Thoracic aorta (tissue), 2 donors: ENCODE measurements around the gene CS. TPM values are rescaled to one million over a fixed set of nuclear protein-coding genes. Genes with fewer than 3 reads are reported as not detected.
"Not testable (repeated sequence)": the region's sequence is repeated elsewhere in the genome, so short reads cannot be mapped to it uniquely, and the experiment has no call there.

Experiments
- ATAC-seq: fragments of 150-250 bp; one replicate; pipeline ENCODE4 v1.8.0; 2017; ENCODE audit warnings: low read depth; ENCODE audit not compliant: insufficient number of reproducible peaks, low FRiP score
- DNase-seq: peaks from one replicate; pipeline ENCODE4 v3.0.0-alpha.2; 2020; ENCODE audit warnings: low spot score
- H3K27ac ChIP-seq, 2 donors: fragments of 200-600 bp; sonication (generic); 1 replicate in 1 of 2; 2 replicates in 1 of 2; pipeline ENCODE4 v1.5.1; 2016; ENCODE audit warnings: mild to moderate bottlenecking in 2 of 2, moderate library complexity in 2 of 2
- H3K27me3 ChIP-seq: fragments of 200-600 bp; sonication (generic); replicated peaks from 2 replicates; pipeline ENCODE4 v1.6.0; 2016; ENCODE audit warnings: mild to moderate bottlenecking; ENCODE audit not compliant: insufficient read depth
- H3K36me3 ChIP-seq: fragments of 200-600 bp; sonication (generic); one replicate; pipeline ENCODE4 v1.5.1; 2016
- H3K4me1 ChIP-seq, 2 donors: fragments of 200-600 bp; sonication (generic); 1 replicate in 1 of 2; 2 replicates in 1 of 2; pipeline versions ENCODE4 v1.5.1 to v1.6.0; 2016; ENCODE audit warnings: low read depth in 2 of 2, mild to moderate bottlenecking in 1 of 2; ENCODE audit not compliant: control insufficient read depth in 1 of 2
- H3K4me3 ChIP-seq: fragments of 200-600 bp; sonication (generic); 2 replicates; pipeline ENCODE4 v1.5.1; 2016; ENCODE audit warnings: mild to moderate bottlenecking
- H3K9me3 ChIP-seq: fragments of 200-600 bp; sonication (generic); 2 replicates; pipeline ENCODE4 v1.5.1; 2016
- total RNA-seq, 2 donors: library from RNA; depleted of rRNA; stranded (reverse); fragments of >200 nt; gene quantifications; one replicate each; pipeline versions ENCODE4 v1.1.0 to v1.2.3, GENCODE V29; 2016
- TF ChIP-seq, protein P1 (sequence below): fragments of 200-600 bp; sonication (generic); IDR thresholded peaks from one replicate; pipeline ENCODE4 v1.5.1; 2019; ENCODE audit warnings: antibody characterized with exemption

CS gene
- 100 to 1,000 TPM; 120 to 143 TPM for total RNA-seq

DNA sequence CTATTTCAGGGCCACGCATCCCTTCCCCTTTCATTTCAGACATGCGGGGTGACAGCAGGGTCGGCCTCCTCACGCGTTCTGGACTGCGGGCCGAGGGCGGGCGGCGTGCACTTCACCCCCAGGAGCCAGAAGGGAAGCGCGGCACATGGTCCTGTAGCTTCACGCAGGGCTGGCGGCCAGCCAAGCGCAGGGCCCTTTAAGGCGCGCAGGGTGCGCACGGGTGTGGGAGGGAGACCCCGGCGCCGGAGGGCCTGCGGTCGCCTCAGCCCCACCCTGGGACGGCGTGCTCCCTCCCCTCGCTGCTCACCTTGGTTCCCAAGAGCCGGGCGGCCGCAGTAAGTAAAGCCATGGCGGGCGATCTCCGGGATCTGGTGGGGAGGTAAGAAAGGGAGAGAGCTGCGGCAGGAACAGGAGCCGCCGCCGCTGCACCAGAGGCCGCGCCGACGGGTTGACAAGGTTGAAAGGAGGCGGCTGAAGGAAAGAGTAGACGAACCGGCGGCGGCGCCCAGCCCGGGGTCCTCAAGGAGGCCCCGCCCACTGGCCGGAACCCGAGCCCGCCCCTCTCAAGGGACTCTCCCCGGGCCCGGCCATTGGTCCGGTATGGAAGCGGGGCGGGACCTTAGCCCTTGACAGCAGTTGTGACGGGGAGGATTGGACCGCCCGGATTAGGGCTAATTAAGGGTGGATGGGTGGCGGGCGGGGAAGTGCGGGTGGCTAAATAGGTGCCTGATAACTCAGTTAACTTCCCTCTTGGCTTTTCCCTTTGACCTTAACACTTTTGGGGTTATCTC is at the start of gene CS:
CS (minus strand) TSS at position 478 of the 791 bp plus-strand sequence; CDS start at position 349, 129 bp downstream.
- H3K4me3 ChIP-seq = peak within 1 kb of the TSS; percentile 75
- no peaks in the 10 kb centered on the region for H3K36me3 ChIP-seq
- peak; percentile 91 for ATAC-seq
- peak within 1 kb of the TSS; percentile 87 to 98 for H3K27ac ChIP-seq
- H3K27me3 ChIP-seq = no peaks in the 10 kb centered on the region
- peak; percentile 98 for DNase-seq
- no peaks in the 10 kb centered on the region for H3K9me3 ChIP-seq
- peaks cover 18 to 49% of the 10 kb centered on the region in 2 donors for H3K4me1 ChIP-seq
- TF ChIP-seq, protein P1, sequence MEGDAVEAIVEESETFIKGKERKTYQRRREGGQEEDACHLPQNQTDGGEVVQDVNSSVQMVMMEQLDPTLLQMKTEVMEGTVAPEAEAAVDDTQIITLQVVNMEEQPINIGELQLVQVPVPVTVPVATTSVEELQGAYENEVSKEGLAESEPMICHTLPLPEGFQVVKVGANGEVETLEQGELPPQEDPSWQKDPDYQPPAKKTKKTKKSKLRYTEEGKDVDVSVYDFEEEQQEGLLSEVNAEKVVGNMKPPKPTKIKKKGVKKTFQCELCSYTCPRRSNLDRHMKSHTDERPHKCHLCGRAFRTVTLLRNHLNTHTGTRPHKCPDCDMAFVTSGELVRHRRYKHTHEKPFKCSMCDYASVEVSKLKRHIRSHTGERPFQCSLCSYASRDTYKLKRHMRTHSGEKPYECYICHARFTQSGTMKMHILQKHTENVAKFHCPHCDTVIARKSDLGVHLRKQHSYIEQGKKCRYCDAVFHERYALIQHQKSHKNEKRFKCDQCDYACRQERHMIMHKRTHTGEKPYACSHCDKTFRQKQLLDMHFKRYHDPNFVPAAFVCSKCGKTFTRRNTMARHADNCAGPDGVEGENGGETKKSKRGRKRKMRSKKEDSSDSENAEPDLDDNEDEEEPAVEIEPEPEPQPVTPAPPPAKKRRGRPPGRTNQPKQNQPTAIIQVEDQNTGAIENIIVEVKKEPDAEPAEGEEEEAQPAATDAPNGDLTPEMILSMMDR = no peak

DNA sequence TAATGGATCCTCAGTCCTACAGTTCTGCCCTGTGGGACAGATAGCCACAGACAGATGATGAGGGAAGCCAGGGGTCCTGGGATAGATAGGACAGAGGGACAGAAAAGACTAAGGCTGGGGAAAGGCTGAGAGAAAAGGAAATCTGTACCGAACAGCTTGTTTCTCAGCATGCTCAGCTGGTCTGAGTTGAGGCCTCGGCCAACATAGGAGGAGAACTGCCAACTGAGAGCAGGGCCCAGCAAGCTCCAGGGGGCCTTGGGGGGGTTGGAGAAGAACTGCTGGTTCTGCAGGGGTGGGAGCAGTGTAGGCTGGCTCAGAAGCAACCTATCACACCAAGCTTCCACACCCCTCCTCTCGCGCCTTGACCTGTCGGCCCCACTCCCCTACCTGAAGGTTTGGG is 48.6 kb upstream of the CS start:
- no peak for DNase-seq
- Histone ChIP-seq H3K27ac (no peak overlapping the region), H3K27me3 (no peaks in the 10 kb centered on the region), H3K4me3 (no peak overlapping the region), H3K4me1 (no peaks in the 10 kb centered on the region), H3K36me3 (peaks cover 72% of the 10 kb centered on the region), H3K9me3 (no peaks in the 10 kb centered on the region)
- TF ChIP-seq, protein P1 = no peak
- no peak for ATAC-seq

DNA sequence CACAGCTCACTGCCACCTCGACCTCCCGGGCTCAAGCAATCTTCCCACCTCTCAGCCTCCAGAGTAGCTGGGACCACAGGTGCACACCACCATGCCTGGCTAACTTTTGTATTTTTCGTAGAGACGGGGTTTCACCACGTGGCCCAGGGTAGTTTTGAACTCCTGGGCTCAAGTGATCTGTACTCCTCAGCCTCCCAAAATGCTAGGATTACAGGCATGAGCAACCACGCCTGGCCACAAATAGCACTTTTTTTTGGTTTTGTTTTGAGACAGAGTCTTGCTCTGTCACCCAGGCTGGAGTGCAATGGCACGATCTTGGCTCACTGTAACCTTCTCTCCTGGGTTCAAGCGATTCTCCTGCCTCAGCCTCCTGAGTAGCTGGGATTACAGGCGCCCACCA is 47.1 kb upstream of the CS start:
- DNase-seq, H3K4me1 ChIP-seq, H3K9me3 ChIP-seq, H3K4me3 ChIP-seq, H3K27ac ChIP-seq, ATAC-seq, H3K27me3 ChIP-seq: not testable (repeated sequence)
- peaks cover 74% of the 10 kb centered on the region for H3K36me3 ChIP-seq

DNA sequence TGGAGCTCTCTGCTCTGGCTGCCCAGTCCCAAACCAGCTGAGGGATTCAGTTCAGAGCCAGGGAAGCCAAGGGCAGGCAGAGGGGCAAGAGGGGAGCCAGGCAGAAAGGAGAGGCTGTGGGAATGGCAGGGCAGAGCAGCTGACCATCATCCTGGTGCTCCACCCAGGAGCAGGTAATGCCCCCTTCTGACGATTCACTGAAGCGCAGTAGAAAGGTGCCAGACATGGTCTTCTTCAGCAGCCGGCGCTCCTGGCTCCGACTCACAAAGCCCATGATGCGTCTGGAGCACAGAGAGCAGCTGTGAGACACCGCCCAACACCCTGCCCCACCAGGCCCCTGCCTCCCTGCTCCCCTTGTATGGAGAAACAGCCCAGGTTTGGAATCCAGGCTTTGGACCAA is 46.5 kb upstream of the CS start:
- H3K4me3 ChIP-seq = no peak overlapping the region
- no peaks in the 10 kb centered on the region for H3K27me3 ChIP-seq
- no peaks in the 10 kb centered on the region for H3K9me3 ChIP-seq
- peaks cover 72% of the 10 kb centered on the region for H3K36me3 ChIP-seq
- TF ChIP-seq, protein P1 = no peak
- no peak for DNase-seq
- no peaks in the 10 kb centered on the region for H3K4me1 ChIP-seq
- no peak overlapping the region for H3K27ac ChIP-seq
- no peak for ATAC-seq

DNA sequence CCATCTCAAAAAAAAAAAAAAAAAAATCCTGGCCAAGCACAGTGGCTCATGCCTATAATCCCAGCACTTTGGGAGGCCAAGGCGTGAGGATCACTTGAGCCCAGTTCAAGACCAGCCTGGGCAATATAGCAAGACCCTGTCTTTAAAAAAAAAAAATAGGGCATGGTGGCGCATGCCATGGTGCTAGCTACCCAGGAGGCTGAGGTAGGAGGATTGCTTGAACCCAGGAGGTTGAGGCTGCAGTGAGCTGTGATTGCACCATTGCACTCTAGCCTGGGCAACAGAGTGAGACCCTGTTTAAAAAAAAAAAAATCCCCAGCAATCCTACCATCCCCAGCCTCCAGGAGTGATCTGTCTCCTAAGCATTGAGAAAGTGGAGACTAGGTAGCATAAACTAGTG is 42.2 kb upstream of the CS start:
- H3K27me3 ChIP-seq, H3K4me1 ChIP-seq, H3K9me3 ChIP-seq, H3K27ac ChIP-seq, DNase-seq, ATAC-seq, H3K4me3 ChIP-seq: not testable (repeated sequence)
- peaks cover 32% of the 10 kb centered on the region for H3K36me3 ChIP-seq

DNA sequence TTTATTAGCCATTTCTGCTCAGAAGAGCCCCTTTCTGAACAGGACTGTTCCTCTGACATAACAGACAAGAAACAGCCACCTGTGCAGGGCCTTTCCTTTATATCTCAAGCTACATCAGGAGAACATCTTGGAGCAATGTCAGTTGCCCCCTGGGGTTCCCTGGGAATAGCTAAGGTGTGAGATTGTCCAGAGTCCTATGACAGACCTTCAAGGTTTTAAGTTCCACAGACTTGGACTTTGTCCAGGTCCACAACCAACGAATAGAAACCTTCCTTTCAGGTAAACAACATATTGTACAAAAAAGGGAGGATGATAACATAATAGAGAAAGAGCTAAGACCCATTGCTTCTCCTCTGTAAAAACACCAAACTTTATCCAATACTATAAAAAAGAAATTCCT is 41.5 kb upstream of the CS start:
- H3K4me1 ChIP-seq = no peaks in the 10 kb centered on the region
- H3K9me3 ChIP-seq = no peaks in the 10 kb centered on the region
- TF ChIP-seq, protein P1 = no peak
- H3K27ac ChIP-seq = no peak overlapping the region
- no peaks in the 10 kb centered on the region for H3K27me3 ChIP-seq
- DNase-seq (no peak), ATAC-seq (no peak)
- no peak overlapping the region for H3K4me3 ChIP-seq
- peaks cover 27% of the 10 kb centered on the region for H3K36me3 ChIP-seq
